HG02885 (cell line): Measurements from ENCODE around the gene LMCD1.

ENCODE experiments used
- ATAC-seq: cut with Tn5 transposase; IDR thresholded peaks from one replicate; pipeline ENCODE4 v1.9.1; 2021; ENCODE audit warnings: mild to moderate bottlenecking; ENCODE audit not compliant: unreplicated experiment, poor library complexity

LMCD1 gene

DNA sequence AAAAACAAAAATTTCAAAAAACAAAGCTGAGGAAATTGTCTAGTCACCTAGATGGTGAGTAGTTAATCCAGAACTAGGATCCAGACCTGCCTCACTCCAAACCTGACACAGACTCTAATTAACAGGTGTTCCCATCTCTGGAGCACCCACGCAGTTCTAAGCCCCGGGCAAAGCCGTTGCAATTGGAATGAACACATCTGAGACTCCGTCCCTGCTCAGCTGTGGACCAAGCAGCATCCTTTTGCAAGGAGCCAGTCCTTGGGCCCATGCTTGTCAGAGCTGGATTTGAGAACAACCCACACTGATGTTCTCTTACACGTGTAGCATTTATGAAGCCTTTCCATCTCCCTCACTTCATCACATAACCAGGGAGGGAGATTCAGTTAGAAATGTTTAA is 54.8 kb downstream of the LMCD1 start:
- no peak for ATAC-seq

DNA sequence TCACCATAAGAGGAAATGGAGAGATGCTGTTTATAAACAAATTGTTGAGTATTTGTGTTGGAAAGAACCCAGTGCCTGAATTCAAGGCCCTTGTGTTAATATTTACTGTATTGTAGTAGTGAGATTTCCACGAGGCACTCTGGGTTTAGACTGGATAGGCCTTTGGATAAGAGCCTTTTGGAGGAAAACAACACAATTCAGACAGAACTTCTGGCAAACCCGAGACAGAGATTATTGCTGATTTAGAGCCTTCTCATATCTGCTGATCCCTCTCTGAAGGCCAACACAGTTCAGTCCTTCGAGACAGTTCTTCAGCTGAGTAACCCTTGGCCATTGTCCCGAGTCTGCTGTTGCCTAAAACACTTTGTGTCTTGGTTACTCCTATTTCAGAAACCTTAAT is 55.7 kb downstream of the LMCD1 start:
- no peak for ATAC-seq

DNA sequence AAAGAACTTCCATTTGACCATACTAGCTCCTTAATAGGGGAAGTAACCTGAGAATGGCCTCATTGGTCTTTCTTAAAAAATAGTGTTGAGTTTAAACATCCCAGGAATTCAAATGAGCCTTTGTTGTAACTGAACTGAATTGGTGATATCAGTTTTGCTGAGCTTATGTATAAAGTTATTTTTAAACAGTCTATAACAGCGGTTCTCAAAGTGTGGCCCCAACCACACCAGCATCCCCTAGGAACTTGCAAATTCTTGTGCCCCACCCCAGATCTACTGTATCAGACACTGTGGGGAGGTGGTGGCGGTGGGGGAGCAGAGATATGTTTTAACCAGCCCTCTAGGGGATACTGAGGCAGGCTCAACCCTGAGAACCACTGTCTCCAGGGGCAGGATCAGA is 57.0 kb downstream of the LMCD1 start:
- no peak for ATAC-seq

DNA sequence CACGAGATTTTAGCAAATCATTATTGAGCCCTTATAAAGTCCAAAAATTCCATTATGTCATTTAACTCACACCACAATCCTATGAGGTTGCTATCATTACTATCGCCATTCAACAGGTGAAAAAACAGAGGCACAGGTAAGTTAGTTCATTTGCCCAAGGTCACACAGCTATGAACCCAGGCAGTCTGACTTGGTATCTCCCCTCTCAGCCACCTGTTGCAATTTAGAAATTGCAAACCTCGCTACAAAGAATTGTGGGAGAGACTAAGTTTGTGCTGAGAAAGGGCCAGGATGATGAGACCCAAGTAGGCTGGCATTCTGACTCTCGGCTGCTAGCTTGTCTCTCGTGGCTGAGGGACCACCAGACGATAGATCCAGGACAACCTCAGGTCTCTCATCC is 57.7 kb downstream of the LMCD1 start:
- no peak for ATAC-seq

DNA sequence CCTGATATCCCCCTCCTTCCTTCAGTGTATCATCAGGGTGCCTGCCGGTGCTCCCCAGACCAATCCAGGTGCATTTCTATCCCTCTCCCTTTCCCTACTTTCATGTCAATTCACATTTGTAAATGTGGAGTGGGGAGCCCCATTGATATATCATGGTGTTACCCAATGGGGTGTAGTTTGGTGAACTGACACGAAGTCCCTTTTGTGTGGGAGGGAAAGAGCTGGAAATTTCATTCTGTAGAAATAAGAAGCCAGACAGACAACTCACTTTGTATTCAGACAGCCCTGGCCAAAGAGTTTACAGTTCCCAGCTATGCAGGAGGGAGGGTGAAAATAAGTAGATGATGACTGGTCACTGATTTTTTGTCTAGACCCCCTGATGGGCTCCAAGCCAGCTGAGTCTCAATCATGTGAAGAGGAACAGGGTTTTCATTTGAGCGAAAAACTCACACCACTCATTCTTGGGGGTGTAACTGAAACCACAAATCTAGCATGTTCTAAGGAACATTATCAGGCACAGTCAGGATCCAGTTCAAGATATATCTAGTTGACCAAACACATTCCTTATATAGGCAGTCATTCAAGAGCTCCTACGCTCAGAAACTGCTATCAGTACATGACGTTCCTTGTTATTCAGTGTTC is 58.9 kb downstream of the LMCD1 start:
- no peak for ATAC-seq

DNA sequence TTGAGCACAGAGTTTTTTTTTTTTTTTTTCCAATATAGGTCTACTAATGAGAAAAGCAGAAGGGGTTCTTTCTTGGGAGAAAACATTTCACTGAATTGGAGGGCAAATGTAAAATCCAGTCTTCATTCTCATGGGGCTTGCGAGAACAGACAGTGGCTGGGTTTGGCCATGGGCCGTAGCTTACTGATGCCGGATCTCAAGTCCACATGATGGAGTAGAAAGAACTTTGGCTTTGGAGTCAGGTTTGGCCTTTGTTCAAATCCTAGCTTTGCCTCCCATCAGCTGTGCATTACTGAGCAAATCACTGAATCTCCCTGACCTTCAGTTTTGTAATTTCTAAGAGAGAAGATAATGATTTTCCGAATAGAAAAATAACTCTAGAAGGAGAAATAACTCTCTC is 59.7 kb downstream of the LMCD1 start:
- ATAC-seq = no peak

DNA sequence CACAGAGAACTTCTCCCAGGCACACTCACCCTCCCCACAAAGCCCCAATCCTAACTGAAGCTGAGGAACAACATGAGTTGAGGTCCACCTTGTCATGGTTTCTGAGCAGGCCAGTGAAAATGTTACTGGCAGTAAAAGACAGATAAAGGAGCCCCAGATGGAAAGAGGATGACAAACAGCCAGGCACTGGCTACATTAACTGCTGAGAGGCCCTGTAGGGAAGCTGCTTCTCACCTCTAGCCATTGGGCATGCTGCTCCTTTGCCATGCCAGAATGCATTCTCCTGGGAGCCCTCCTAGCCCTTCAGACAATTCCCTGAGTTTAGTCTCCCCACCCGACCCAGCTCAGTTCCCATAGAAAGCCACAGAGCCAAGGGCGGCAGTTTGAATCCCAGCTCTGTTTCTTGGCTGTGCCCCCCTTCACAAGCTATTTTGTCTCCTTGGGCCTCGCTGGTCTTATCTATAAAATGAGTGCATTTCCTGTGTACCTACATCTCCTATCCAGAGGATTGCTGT is 60.5 kb downstream of the LMCD1 start:
- ATAC-seq = no peak

DNA sequence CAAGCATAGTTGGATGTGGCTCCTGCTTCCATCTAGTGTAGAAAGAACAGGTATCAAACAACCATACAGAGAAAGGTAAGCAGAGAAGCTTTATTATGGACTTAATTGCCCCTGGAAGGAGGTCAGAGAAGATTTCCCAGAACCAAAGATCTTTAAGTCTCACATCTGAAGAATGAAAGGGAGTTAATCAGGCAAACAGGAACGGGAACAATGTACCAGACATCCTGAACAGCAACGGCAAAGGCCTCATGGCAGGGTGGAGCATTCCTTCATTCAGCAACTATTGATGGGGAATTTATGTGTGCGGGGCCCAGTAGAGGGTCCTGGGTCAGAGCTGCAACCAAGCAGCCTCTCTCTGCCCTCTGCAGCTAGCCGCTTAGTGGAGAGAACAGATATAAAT is 61.5 kb downstream of the LMCD1 start:
- ATAC-seq = no peak

DNA sequence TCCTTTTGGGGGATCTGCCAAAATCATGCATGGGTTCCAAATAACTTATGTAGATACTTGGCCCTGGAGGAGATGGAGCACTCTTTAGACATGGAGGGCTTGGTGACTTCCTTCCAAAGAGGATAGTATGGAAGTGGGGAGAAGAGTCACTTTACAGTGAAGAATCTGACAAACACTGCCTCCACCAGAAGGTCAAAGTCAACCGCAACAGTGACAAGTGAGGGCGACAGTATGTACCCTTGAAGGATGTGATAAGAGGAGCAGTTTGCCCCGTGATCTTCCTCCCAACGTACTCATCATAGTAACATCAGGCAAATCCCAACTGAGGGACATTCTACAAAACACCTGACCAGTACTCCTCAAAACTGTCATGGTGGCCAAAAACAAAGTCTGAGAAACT is 62.0 kb downstream of the LMCD1 start:
- no peak for ATAC-seq

DNA sequence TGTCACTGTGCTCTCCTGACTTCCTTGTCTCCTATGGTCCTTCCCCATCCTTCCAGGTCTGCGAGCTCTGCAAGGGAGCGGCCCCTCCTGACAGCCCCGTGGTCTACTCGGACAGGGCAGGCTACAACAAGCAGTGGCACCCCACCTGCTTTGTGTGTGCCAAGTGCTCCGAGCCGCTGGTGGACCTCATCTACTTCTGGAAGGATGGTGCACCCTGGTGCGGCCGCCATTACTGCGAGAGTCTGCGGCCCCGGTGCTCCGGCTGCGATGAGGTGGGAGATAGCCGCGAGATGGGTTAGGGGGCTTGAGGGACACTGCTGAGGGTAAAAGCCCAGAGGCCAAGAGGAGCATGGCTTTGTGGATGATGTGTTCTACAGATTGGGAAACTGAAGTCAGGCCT is 63.8 kb downstream of the LMCD1 start:
- no peak for ATAC-seq

DNA sequence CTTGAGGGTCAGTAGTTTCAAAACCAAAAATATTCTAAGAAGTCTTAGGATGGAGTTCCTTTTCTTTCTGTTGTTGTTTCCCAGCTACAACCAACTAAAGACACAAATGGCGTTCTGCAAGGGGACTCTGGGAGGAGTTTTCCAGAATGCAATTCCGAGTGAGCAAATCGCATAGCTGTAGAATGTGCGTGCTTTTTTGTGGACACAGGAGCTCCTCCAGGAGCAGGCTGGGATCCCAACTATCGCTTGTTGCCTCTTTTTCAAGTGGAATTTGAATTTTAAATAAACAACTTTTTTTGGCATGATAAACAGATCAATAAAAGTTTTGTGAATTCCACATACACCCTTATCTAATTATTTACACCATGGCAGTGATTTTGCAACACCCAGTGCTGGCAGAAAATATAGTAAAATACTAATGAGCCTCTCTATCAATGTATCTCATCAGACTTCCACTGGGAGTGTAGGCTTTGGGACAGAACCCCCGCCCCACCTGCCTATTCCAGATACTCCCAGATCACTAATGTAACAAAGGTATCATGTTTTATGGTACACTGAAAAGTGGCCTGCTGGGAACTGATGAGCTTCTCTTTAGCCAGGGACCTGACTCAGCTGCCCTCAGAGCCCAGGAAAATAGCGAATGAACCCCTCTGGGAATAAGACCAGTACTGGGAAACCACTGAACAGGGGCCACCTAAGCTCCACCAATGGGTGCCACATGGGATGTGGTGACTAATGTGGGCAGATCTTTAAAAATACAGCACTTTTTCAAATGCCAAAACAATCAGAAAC is 66.4 kb downstream of the LMCD1 start:
- no peak for ATAC-seq

DNA sequence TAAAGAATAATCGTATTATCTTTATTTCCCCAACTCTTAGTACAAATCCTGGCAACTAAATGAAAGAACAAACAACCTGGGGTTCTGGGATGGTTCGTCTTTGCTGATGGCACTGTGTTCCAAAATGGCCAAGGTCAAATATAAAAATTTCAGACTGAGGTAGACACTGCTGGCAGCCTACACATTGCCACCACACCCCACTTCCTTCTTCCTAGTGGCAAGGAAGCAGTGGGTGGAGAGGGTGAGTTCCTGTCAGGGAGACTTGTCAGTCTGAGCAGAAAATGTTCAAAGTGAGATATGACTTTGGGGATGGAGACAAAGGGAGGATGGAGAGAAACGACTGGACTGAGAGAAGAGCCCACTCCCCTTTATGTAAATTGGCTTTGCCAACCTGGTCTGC is 69.6 kb downstream of the LMCD1 start:
- ATAC-seq = no peak

DNA sequence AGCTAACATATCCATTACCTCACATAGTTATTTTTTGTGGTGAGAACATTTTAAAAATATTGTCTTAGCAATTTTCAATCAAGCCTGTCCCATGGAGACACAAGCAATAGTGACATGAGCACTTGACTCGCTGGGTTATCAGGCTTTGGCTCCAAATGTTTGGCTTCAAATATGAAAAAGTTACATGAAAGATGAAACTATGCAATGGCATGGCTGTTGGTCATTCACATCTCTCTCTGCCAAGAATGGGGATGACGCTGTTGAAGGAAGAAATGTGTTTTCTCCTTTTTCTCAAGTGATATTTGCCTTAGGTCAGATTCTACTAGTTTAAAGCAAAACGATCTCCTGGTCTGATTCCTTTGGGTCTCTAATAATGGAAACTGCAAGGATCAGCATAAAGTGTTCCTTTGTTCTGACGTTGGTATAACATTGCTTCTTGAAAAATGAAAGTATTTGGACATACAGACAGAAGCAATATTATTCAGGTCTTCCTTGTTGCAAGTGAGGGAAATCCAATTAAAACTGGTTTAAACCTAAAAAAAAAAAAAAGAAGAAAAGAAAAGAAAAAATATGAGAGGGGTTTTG is 71.8 kb downstream of the LMCD1 start:
- ATAC-seq = no peak

DNA sequence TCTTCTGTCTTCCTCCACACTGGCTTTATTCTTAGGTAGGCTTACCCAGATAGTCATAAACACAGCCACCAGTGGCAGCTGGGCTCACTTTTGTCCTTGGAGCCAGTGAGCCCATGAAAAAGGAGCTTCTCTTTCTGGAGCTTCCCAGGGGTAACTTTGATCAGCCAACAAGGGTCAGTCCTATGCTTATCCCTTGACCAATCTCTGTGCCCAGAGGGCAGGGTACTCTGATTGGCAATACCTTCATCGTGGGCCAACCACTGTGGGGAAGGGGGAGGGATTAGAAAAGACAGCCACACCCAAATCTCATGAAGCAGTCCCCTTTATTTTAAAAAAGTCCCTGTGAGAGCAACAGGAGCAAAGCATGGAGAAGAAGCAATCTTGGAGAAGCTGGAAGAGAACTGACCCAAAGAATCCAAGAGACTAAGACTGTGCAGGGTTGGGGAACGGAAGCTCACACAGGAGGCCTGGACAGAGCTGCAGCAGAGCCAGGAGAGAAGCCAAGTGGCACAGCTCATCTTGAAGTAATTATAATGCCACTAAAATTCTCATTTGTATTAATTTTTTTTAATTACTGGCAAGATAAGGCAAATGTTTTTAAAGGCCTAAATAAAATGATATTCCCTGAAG is 72.5 kb downstream of the LMCD1 start:
- ATAC-seq = no peak

DNA sequence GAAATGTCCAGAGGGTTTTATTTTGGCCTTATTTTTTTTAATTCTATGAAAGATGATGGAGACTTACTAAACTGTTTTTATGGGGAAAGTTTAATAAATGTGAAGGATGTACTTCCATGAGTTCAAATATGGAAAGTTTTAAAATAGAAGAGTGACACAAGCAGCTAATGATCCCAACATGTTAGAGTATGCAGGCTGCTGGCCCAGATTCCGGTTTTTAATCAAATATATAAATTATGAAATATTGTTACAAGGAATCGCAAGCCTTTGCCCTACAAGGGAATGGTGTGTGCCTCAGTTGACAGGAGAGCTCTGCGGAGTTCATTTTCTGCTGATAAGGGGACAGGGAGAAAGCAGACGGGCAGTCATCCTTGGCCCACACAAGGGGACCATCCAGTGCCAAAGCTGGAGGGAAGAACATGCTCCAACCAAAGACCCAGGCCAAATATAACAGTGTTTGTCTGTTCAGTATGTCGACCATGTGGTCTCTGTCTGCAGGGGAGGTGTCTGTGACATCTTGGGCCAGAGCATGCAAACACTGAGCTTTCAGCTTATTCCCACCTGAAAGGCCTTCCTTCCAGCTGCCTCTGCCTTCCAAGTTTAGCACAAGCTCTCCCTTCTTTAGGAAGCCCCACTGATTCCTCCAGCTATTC is 73.2 kb downstream of the LMCD1 start:
- ATAC-seq = no peak

DNA sequence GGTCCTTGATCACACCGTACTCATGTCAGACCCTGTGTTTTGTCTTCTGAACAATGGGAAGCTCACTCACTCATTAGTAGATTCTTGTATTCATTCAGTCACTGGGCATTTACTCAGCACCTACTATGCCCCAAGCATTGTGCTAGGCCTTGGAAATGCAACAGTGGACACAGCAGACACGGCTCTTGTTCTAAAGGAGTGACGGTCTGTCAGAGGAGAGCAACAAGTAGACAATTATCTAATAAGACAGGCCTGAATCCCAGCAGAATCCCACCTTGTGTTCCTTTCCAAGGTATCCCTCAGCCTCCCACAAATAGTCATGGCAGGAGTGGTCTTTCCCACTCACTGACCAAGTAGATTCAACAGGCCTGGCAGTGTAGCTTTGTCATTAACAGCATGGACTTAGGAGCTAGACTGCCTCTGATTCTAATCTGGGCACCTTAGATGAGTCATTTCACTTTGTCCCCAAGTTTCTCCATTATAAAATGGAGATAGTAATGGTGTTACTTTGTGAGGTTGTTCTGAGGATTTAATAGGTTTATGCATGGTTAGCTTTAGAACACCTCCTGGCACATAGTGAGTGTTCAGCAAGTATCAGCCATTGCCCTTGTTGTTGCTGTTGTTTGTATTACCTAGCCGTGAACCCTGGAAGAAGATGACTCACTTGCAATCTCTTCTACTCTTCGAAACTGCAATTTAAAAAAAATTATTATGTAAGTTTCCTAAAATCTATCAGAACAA is 73.9 kb downstream of the LMCD1 start:
- no peak for ATAC-seq

DNA sequence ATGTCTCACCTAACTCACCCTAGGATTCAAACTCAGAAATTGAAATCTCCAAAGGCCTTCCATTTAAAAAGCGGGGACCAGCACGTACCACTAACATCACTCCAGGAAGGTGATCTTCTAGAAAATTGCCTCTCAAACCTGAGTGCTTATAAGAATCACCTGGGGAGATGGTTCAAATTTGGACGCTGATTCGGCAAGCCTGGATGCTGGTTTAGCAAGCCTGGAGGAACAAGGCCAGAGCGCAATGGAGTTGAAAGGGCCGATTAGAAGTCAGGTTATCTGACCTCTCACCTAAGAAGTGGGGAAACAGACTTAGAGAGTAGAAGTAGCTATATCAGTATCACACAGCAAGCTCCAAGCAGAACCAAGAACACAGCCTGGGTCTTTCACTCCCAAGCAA is 74.8 kb downstream of the LMCD1 start:
- ATAC-seq = no peak

DNA sequence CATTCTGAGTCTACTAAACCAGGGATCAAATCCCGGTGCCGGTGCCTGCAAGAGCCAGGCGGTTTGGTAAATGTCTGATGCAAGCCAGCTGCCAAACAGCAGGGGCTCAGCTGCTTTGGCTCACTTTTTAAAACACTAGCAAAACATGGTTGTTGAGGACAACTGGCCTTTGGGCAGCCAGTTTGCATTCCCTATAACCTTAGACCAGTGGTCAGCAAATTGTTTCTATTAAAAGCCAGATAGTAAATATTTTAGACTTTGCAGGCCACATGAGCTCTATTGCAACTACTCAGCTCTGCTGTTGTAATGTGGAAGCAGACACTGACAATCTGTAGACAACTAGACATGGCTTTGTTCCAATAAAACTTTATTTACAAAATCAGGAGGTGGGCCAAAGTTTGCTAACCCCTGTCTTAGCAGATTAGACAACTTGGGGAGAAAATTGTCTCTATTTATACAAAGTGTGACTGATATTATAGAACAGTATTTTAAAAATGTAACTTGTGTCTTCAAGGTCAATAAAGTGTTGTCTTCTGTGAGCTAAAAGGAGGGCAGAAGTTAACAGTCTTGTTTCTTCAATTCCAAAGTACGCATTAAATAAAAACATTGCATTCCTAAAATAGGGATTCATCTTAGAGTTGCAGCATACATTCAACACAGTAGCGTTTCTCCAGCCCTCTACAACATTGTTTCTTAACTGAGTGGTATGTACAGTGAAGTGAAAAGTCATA is 75.4 kb downstream of the LMCD1 start:
- ATAC-seq = no peak

DNA sequence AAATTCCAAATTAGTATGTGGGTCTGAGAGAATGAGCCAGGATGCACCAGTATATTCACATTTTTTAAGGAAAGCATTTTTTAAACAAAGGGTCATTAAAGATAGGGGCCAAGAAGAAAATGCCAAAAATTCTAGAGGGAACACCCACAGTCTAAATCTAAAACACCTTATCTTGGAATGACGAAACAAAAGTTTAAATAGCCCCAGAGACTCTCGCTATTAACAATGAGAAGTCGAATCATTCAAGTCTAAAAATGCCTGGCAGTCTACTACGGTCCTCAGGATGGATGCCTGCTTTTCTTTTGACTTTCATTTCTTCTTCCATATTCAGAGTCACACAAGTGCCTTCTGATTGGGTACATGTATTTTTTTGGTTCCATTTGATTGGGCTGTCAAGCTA is 76.7 kb downstream of the LMCD1 start:
- peak; percentile 39 for ATAC-seq
